ENCODE data around the gene EXOSC10.
A peak's percentile ranks its signal among the peaks of the same experiment; 100 is the strongest.
"Not testable (repeated sequence)": the region's sequence is repeated elsewhere in the genome, so short reads cannot be mapped to it uniquely, and the experiment has no call there.

Gene EXOSC10

DNA sequence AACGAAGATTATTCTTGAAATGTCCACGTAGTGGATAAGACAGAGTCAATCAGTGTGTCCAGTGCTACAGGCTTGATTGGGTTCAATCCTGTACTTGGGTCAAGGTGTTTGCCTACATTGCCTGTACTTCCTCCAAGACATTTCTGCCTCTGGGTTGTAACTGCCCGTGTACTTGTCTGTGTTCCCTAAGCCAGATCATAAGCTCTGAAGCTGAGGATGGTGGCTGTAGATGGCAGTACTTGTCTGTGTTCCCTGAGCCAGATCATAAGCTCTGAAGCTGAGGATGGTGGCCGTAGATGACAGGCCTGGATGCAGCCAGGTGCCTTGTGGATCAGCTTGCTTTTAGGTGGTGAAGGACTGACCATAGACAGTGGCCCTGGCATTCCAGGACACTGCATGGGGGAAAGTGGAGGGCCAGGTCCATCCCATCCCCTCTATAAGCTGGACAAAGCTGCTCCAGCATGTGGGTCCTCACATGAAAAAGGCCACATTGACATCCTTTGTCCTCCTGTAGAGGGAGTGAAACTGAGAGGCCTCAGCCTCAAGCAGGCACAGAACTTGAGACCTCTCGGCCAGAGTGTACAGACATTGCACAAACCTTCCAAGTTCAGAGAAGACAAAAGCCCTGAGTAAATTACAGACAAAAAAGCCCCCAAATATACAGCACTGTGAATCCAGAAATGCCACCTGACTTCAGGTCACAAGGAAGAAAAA lies 37.9 kb downstream of the EXOSC10 start:
- DNase-seq (ENCODE audit: low read depth in 3 of 3), result no peak

- DNase-seq (ENCODE audit: low read depth in 3 of 3), result peak; percentile 82 to 87 (median 83)
These were observed 39.5 kb downstream of the EXOSC10 start, which contains the start of gene SRM for GRCh38 chr1:11059968-11060830. Gene SRM (minus strand): TSS chr1:11060018. CDS start chr1:11059943, 75 bp downstream.

- peak in 1 of 3 experiments; percentile 33 for DNase-seq (ENCODE audit: low read depth in 3 of 3)
These were observed 40.3 kb downstream of the EXOSC10 start for GRCh38 chr1:11059155-11059967.

DNA sequence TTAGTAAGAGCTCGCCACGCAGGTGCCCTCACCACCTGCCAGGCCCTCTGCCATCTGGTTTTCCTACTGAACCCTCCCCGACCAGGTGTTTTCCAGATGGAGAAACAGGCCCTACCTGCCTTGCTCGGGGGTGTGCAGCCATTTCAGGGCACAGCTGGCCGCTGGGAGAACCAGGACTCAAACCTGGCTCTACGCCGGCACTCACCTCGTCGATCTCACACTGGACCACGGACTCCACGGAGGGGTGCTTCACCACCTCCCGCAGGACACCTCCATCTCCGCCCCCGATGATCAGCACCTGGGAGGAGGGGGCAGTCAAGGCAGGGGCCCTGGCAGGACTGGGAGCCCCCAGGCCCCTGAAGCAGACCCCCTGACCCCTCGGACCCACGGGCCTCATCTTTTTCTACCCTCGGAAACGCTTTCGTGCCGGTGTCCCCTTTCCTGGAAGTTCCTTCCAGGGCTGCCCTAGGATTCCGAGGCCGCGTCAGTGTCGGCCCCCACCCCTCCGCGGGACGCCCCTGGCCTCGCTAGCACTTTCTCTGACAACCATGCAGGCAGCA lies 41.0 kb downstream of the EXOSC10 start:
- no peak for DNase-seq (ENCODE audit: low read depth in 3 of 3)

- no peak for DNase-seq (ENCODE audit: low read depth in 3 of 3)
These were observed 41.6 kb downstream of the EXOSC10 start for GRCh38 chr1:11058026-11058425.

GRCh38 chr1:11057477-11057876 lies 42.2 kb downstream of the EXOSC10 start:
- no peak for DNase-seq (ENCODE audit: low read depth in 3 of 3)

GRCh38 chr1:11056504-11056903 lies 43.2 kb downstream of the EXOSC10 start:
- DNase-seq (ENCODE audit: low read depth in 3 of 3), result no peak

DNA sequence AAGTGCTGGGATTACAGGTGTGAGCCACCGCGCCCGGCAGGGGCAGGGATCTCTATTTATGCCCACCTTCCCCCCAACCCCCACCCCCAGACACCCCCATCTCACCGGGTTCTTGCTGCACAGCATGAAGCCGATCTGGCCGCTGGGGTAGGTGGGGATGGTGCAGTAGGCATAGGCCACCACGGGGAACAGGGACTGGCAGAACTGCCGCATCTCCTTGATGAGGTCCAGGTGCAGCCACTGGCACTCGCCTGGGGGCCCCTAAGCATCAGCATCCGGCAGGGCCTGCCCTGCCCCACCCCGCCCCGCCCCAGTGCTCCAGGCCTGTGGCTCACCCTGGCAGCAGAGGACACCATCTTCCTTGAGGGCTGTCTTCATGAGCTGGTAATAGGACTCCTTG lies 44.0 kb downstream of the EXOSC10 start:
- no peak for DNase-seq (ENCODE audit: low read depth in 3 of 3)

DNA sequence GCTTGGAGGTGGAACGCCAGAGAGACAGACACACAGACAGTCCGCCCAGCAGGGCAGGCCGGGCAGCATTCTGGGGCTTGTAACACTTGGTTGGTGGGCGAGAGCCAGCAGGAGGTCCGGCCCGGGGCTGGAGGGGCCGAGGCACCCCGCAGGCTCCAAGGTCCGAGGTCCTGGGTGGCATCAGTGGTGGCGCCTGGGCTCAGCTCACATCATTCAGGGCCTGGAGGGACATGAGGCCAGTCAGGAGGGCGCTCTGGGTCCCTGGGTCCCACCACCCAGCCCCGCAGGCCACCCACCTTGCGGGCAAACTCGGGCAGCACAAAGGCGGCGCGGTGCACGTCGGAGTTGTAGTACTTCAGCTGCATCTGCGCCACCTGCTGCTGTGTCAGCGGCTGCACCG lies 45.0 kb downstream of the EXOSC10 start:
- no peak for DNase-seq (ENCODE audit: low read depth in 3 of 3)

GRCh38 chr1:11054181-11054580 lies 45.5 kb downstream of the EXOSC10 start:
- no peak for DNase-seq (ENCODE audit: low read depth in 3 of 3)

DNA sequence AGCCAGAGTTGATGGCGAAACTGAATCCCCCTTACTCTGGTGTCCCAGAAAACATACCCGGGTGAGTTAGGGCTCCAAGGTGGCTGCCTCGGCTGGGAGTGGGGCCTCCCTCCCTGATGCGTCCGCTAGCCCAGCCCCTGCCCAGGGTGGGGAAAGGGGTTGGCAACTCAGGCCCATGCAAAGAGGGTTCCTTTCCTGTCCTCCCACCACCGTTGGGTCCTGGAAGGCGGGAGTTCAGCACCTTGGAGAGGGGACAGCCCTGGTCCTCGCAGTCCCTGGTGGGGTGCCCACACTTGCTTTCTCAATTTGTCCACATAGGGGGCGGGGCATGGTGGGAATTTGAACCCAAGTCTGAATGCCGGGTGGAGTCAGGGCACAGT lies 45.9 kb downstream of the EXOSC10 start:
- peak in 1 of 3 experiments; percentile 11 for DNase-seq (ENCODE audit: low read depth in 3 of 3)

DNA sequence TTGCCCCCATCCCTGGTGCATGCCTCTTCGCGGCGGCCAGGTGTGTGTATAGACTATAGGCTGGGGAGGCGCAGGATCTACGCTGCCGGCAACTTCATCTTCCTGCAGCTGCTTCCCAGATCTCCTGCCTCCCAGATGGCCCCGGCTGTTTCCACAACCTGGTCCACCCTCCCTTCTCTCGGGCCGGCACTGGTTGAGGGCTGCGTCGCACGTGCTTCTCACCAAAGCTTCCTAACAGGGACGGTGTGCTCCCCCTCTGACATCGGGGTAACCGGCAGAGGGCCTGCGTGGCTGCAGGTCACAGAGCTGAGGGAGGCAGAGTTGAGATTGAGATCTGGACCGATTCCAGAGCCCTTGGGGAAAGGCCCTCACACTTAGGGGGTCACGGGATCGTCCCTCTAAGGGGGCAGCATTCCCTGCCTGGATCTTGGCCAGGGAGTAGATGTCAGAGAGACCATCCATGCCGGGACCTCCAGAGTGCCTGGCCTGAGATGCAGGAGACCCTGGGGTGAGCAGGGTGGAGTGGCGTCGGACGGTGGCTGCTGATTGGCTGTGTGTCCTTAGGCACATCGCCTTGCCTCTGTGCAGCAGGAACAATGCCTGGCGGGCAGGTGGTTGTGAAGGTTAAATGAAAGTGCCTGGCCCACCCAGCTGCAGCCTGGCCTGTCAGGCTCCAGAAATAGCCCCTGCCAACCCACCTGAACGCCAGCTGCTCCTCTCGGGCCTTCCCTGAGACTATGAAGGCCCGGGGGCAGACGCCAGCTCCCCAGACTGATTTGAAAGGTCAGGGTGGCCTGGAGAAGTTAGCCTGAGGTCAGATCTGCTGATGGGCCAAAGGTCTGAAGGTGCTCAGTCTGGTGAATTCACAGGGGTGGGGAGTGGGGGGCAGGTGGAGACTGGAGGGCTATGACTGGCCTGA lies 46.6 kb downstream of the EXOSC10 start:
- DNase-seq (ENCODE audit: low read depth in 3 of 3), result peak in 1 of 3 experiments; percentile 27

GRCh38 chr1:11051781-11052511 lies 47.7 kb downstream of the EXOSC10 start:
- no peak for DNase-seq (ENCODE audit: low read depth in 3 of 3)

DNA sequence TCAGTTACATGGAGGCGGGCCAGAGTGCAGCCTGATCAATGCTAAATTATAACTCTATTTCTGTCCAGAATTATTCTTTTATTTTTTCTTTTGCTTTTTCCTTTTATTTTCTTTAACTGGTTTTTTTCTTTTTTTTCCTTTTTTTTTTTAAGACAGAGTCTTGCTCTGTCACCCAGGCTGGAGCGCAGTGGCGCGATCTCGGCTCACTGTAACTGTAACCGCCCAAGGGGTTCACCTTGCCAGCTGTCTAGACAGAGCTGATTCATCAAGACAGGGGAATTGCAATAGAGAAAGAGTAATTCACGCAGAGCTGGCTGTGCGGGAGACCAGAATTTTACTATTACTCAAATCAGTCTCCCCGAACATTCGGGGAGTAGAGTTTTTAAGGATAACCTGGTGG lies 48.5 kb downstream of the EXOSC10 start:
- not testable (repeated sequence) for DNase-seq (ENCODE audit: low read depth in 3 of 3)

DNA sequence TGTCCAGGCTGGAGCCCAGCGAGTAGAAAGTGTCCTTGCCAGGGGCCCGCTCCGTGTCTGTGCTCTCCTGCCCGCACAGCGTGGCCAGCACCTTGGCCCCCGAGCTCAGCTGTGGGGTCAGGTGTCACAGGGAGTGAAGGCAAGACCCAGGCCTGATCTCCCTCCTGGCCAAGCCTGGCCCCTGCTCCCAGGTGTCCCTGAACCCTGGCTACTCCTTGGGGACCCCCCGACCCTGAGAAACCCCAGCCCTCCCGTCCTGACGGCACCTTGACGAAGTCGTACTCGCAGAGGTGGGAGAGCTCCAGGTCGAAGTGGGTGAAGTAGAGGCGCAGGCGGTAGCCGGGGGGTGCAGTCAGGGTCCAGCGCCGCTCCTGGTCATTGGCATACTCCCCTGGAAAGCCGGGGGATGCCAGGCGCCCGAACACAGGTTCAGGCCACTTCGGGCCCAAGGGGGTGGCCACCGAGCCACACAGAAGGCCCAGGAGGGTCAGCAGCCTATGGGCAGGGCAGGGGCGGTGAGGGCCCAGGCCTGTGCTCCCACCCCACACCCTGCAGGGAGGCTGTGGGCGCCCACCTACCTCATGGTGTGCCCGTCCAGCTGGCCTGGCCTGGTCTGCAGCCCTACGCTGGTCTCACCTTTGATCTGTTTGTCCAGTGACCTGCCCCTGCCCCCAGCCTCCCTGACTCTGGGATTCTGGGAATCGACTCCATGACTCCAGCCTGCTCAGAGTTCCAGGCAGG lies 52.9 kb downstream of the EXOSC10 start, which contains the start of gene MASP2:
Gene MASP2, minus strand, starts transcription at position 615 of the 741 bp plus-strand sequence. Its CDS starts 32 bp downstream, at position 583.
- no peak for DNase-seq (ENCODE audit: low read depth in 3 of 3)

- DNase-seq (ENCODE audit: low read depth in 3 of 3), result no peak
These were observed 53.5 kb downstream of the EXOSC10 start for GRCh38 chr1:11046270-11046566.

DNA sequence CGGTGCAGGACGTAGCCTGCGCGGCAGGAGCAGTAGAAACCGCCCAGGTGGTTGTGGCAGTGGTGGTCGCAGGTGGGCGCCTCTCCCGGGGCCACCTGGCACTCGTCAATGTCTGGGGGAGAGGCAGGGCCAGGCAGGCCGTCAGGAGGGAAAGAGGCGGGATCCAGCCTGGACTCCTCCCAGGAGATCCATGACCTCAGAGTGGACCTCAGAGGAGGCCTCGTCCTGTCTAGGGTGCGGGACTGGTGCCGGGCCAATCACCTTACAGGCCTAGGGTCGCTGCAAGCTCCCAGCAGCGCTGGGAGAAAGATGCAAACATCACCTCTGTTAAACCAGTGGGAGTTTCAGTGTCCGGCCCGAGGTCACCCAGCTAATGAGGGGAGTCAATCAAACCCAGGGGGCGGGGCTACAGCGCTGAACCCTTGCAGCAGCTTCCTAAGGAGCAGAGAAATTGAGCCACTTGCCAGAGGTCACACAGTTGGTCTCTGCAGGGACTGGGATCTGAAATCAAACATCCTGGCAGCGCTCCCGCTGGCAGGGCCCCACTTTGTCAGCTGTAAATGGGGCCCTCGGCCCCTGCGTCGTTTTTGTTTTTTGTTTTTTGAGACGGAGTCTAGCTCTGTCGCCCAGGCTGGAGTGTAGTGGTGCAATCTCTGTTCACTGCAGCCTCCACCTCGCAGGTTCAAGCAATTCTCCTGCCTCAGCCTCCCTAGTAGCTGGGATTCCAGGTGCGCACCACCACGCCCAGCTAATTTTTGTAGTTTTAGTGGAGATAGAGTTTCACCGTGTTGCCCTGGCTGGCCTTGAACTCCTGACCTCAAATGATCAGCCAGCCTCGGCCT lies 54.0 kb downstream of the EXOSC10 start:
- no peak for DNase-seq (ENCODE audit: low read depth in 3 of 3)

DNA sequence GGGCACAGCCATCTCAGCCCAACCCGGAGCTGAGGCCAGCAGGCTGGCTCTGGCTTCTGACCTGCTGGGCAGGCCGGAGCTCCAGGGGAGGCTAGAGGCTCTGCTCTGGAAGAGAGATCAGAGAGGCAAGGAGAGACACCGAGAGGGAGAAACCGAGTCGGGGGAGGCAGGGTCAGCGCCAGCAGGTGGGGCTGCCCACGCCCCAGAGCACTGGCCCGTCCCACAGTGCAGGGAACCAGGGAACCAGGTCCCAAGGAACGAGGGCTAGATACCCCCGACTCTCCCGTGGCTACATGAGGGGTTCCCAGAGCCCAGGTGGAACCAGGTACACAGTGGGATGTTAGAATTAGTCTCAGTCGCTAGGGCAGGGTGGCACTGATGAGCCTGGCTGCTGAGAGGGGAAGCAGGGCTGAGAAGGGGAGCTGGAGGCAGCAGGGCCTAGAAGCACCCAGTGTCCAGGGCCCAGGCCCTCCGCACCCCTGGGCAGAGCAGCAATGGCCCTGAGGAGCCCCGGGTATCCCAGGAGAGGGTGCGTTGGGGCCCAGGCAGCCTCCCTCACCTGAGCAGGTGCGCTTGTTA lies 54.7 kb downstream of the EXOSC10 start:
- no peak for DNase-seq (ENCODE audit: low read depth in 3 of 3)
